ENCODE data around the gene PALLD. TPM values are rescaled to one million over a fixed set of nuclear protein-coding genes. Genes with fewer than 3 reads are reported as not detected.

The PALLD gene
- total RNA-seq, 4 donors from 2014 or later = 71.8 to 106 (median 83.3) TPM

- no peak for DNase-seq (ENCODE audit: low spot score in 2 of 2)
These were observed 219.7 kb downstream of the PALLD start for GRCh38 chr4:168716406-168717129.

GRCh38 chr4:168717847-168718246 lies 221.0 kb downstream of the PALLD start:
- no peaks in the 10 kb centered on the region for H3K27me3 ChIP-seq
- H3K4me3 ChIP-seq = no peak overlapping the region
- DNase-seq (ENCODE audit: low spot score in 2 of 2) = no peak
- WGBS = 33% methylated on average over 3 of the region's 3 CpGs
- no peaks in the 10 kb centered on the region for H3K36me3 ChIP-seq
- peak overlapping the region; percentile 72 for H3K27ac ChIP-seq
- TF ChIP-seq POLR2AphosphoS5 (IDR thresholded peaks at IDR 0.05) = no peak
- TF ChIP-seq, protein P1, sequence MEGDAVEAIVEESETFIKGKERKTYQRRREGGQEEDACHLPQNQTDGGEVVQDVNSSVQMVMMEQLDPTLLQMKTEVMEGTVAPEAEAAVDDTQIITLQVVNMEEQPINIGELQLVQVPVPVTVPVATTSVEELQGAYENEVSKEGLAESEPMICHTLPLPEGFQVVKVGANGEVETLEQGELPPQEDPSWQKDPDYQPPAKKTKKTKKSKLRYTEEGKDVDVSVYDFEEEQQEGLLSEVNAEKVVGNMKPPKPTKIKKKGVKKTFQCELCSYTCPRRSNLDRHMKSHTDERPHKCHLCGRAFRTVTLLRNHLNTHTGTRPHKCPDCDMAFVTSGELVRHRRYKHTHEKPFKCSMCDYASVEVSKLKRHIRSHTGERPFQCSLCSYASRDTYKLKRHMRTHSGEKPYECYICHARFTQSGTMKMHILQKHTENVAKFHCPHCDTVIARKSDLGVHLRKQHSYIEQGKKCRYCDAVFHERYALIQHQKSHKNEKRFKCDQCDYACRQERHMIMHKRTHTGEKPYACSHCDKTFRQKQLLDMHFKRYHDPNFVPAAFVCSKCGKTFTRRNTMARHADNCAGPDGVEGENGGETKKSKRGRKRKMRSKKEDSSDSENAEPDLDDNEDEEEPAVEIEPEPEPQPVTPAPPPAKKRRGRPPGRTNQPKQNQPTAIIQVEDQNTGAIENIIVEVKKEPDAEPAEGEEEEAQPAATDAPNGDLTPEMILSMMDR (IDR thresholded peaks at IDR 0.05) = no peak
- no peak for TF ChIP-seq EP300 (IDR thresholded peaks at IDR 0.05)
- no peak for TF ChIP-seq POLR2A (IDR thresholded peaks at IDR 0.05)
- H3K9me3 ChIP-seq = no peaks in the 10 kb centered on the region
- H3K4me1 ChIP-seq = peaks cover 23% of the 10 kb centered on the region

More at GRCh38 chr4:168716406-168717129, 219.7 kb downstream of the PALLD start:
- Histone ChIP-seq H3K9me3 (no peaks in the 10 kb centered on the region), H3K4me1 (peaks cover 27% of the 10 kb centered on the region), H3K27me3 (no peaks in the 10 kb centered on the region), H3K27ac (peak overlapping the region; percentile 72), H3K4me3 (no peak overlapping the region), H3K36me3 (no peaks in the 10 kb centered on the region)
- TF ChIP-seq POLR2AphosphoS5 (IDR thresholded peaks at IDR 0.05) = peak in 1 of 3 donors; percentile 33
- TF ChIP-seq, protein P1 (IDR thresholded peaks at IDR 0.05) = no peak
- TF ChIP-seq POLR2A (IDR thresholded peaks at IDR 0.05) = no peak
- TF ChIP-seq EP300 (IDR thresholded peaks at IDR 0.05) = peak; percentile 92
- WGBS = 69% methylated on average over 3 of the region's 3 CpGs

DNA sequence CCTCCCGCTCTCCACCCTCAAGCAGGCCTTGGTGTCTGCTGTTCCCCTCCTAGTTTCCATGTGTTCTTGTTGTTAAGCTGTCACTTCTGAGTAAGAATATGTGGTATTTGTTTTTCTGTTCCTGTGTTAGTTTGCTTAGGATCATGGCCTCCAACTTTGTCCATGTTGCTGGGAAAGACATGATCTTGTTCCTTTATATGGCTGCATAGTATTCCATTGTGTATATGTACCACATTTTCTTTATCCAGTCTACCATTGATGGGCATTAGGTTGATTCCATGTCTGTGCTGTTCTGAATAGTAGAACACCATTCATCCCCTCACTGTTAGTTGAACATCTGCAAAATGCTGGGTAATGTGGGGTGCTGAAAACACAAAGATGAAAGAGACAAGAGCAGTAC lies 222.9 kb downstream of the PALLD start:
- no peak overlapping the region for H3K4me3 ChIP-seq
- peaks cover 26% of the 10 kb centered on the region for H3K4me1 ChIP-seq
- H3K27me3 ChIP-seq = no peaks in the 10 kb centered on the region
- H3K27ac ChIP-seq = no peak overlapping the region
- 97% methylated on average over 1 of the region's 1 CpG for WGBS
- no peaks in the 10 kb centered on the region for H3K36me3 ChIP-seq
- DNase-seq (ENCODE audit: low spot score in 2 of 2) = no peak
- no peaks in the 10 kb centered on the region for H3K9me3 ChIP-seq
- TF ChIP-seq, protein P1 (IDR thresholded peaks at IDR 0.05) = no peak
- TF ChIP-seq EP300 (IDR thresholded peaks at IDR 0.05) = no peak
- no peak for TF ChIP-seq POLR2A (IDR thresholded peaks at IDR 0.05)
- no peak for TF ChIP-seq POLR2AphosphoS5 (IDR thresholded peaks at IDR 0.05)

GRCh38 chr4:168720396-168720900 lies 223.6 kb downstream of the PALLD start:
- H3K4me1 ChIP-seq = peaks cover 26% of the 10 kb centered on the region
- H3K27ac ChIP-seq = no peak overlapping the region
- H3K4me3 ChIP-seq = no peak overlapping the region
- WGBS = 89% methylated on average over 4 of the region's 4 CpGs
- no peaks in the 10 kb centered on the region for H3K27me3 ChIP-seq
- DNase-seq (ENCODE audit: low spot score in 2 of 2) = no peak
- no peaks in the 10 kb centered on the region for H3K9me3 ChIP-seq
- no peaks in the 10 kb centered on the region for H3K36me3 ChIP-seq
- no peak for TF ChIP-seq POLR2A (IDR thresholded peaks at IDR 0.05)
- no peak for TF ChIP-seq EP300 (IDR thresholded peaks at IDR 0.05)
- TF ChIP-seq, protein P1 (IDR thresholded peaks at IDR 0.05) = no peak
- no peak for TF ChIP-seq POLR2AphosphoS5 (IDR thresholded peaks at IDR 0.05)

DNA sequence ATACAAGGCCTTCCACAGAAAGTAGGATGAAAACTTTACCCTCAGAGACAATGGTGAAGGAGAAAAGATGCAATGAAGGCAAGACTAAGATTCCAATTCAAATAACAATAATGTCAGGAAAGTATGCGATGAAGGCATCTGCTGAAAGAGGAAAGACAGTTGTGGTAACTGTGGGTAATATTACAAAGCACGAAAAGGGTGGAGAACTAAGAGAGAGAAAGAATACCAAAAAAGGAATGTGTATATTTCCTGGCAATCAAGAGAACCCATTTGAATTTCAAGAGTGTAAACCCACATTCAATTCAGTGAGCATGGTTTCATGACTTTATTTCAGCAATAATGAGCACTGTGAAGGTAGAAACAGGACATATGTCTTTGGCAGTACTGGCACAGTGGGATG lies 225.5 kb downstream of the PALLD start:
- peaks cover 13% of the 10 kb centered on the region for H3K4me1 ChIP-seq
- no peak overlapping the region for H3K27ac ChIP-seq
- no peaks in the 10 kb centered on the region for H3K9me3 ChIP-seq
- 84% methylated on average over 2 of the region's 2 CpGs for WGBS
- no peaks in the 10 kb centered on the region for H3K27me3 ChIP-seq
- no peak overlapping the region for H3K4me3 ChIP-seq
- DNase-seq (ENCODE audit: low spot score in 2 of 2) = no peak
- TF ChIP-seq EP300 (IDR thresholded peaks at IDR 0.05) (no peak), POLR2AphosphoS5 (IDR thresholded peaks at IDR 0.05) (no peak), POLR2A (IDR thresholded peaks at IDR 0.05) (no peak)
- TF ChIP-seq, protein P1 (IDR thresholded peaks at IDR 0.05) = no peak
- no peaks in the 10 kb centered on the region for H3K36me3 ChIP-seq

All from suprapubic skin (tissue), 4 donors.